HL-60/S4 (cell line): Measurements from ENCODE around the gene ERMP1.

ENCODE experiments used
- in situ Hi-C: fragments of 300-500 bp; cut with MboI; formaldehyde crosslinking; loops from 2 replicates; pipeline ENCODE4 v1.14.3; 2022; ENCODE audit warnings: low sequenced_read_pairs

ERMP1 gene

GRCh38 chr9:5854063-5854790 lies 21.3 kb upstream of the ERMP1 start:
- in situ Hi-C loops: no loop called here

- in situ Hi-C loops: no loop called here
Observed at GRCh38 chr9:5853617-5854016, 20.7 kb upstream of the ERMP1 start.

GRCh38 chr9:5852987-5853386 lies 20.1 kb upstream of the ERMP1 start:
- in situ Hi-C loops: no loop called here

GRCh38 chr9:5851445-5851844 lies 18.5 kb upstream of the ERMP1 start:
- in situ Hi-C loops: no loop called here

GRCh38 chr9:5850724-5851122 lies 17.8 kb upstream of the ERMP1 start:
- in situ Hi-C loops: no loop called here

GRCh38 chr9:5848372-5848882 lies 15.5 kb upstream of the ERMP1 start:
- in situ Hi-C loops: no loop called here

- in situ Hi-C loops: no loop called here
Observed at GRCh38 chr9:5846501-5846921, 13.6 kb upstream of the ERMP1 start.

GRCh38 chr9:5846096-5846495 lies 13.2 kb upstream of the ERMP1 start:
- in situ Hi-C loops: no loop called here

- in situ Hi-C loops: no loop called here
Observed at GRCh38 chr9:5845157-5845531, 12.2 kb upstream of the ERMP1 start.

- in situ Hi-C loops: no loop called here
Observed at GRCh38 chr9:5843794-5844471, 11.0 kb upstream of the ERMP1 start.

- in situ Hi-C loops: no loop called here
Observed at GRCh38 chr9:5842929-5843793, 10.2 kb upstream of the ERMP1 start.

- in situ Hi-C loops: no loop called here
Observed at GRCh38 chr9:5841771-5842573, 9.1 kb upstream of the ERMP1 start.

GRCh38 chr9:5840788-5841187 lies 7.9 kb upstream of the ERMP1 start:
- in situ Hi-C loops: no loop called here

- in situ Hi-C loops: no loop called here
Observed at GRCh38 chr9:5839572-5839902, 6.6 kb upstream of the ERMP1 start.

GRCh38 chr9:5838884-5839571 lies 6.1 kb upstream of the ERMP1 start:
- in situ Hi-C loops: no loop called here

- in situ Hi-C loops: no loop called here
Observed at GRCh38 chr9:5835808-5836207, 2.9 kb upstream of the ERMP1 start.

- in situ Hi-C loops: no loop called here
Observed at GRCh38 chr9:5834214-5834613, 1.3 kb upstream of the ERMP1 start.

GRCh38 chr9:5832071-5832537 lies 813 bp downstream of the ERMP1 start:
- in situ Hi-C loops: no loop called here

- in situ Hi-C loops: no loop called here
Observed at GRCh38 chr9:5825895-5826622, 6.9 kb downstream of the ERMP1 start.
